GM21825 (cell line): ENCODE measurements around the gene PTPRD.
"Not testable (repeated sequence)": the region's sequence is repeated elsewhere in the genome, so short reads cannot be mapped to it uniquely, and the experiment has no call there.

Source experiments
- ATAC-seq: cut with Tn5 transposase; IDR thresholded peaks from one replicate; pipeline ENCODE4 v1.9.1; 2021; ENCODE audit warnings: mild to moderate bottlenecking, moderate library complexity; ENCODE audit not compliant: unreplicated experiment

The PTPRD gene

GRCh38 chr9:9091387-9091786, 1521.4 kb downstream of the PTPRD start:
- no peak for ATAC-seq

- no peak for ATAC-seq
Measured at GRCh38 chr9:9079473-9079872, 1533.3 kb downstream of the PTPRD start.

GRCh38 chr9:9078301-9078700, 1534.5 kb downstream of the PTPRD start:
- no peak for ATAC-seq

GRCh38 chr9:9061627-9062026, 1551.2 kb downstream of the PTPRD start:
- no peak for ATAC-seq

- ATAC-seq, result no peak
Measured at GRCh38 chr9:9054354-9054992, 1558.3 kb downstream of the PTPRD start.

- ATAC-seq, result no peak
Measured at GRCh38 chr9:9045572-9045971, 1567.2 kb downstream of the PTPRD start.

- no peak for ATAC-seq
Measured at GRCh38 chr9:9045072-9045471, 1567.7 kb downstream of the PTPRD start.

GRCh38 chr9:9043788-9044187, 1569.0 kb downstream of the PTPRD start:
- not testable (repeated sequence) for ATAC-seq

- no peak for ATAC-seq
Measured at GRCh38 chr9:9041756-9042155, 1571.0 kb downstream of the PTPRD start.

- no peak for ATAC-seq
Measured at GRCh38 chr9:9033022-9033421, 1579.8 kb downstream of the PTPRD start.

GRCh38 chr9:9016597-9016996, 1596.2 kb downstream of the PTPRD start:
- no peak for ATAC-seq

- no peak for ATAC-seq
Measured at GRCh38 chr9:9004810-9005209, 1608.0 kb downstream of the PTPRD start.

- ATAC-seq, result no peak
Measured at GRCh38 chr9:9002826-9003583, 1609.8 kb downstream of the PTPRD start.

GRCh38 chr9:8980496-8981013, 1632.2 kb downstream of the PTPRD start:
- no peak for ATAC-seq

- no peak for ATAC-seq
Measured at GRCh38 chr9:8978334-8978733, 1634.5 kb downstream of the PTPRD start.

GRCh38 chr9:8968350-8968749, 1644.5 kb downstream of the PTPRD start:
- not testable (repeated sequence) for ATAC-seq

GRCh38 chr9:8963885-8964284, 1648.9 kb downstream of the PTPRD start:
- no peak for ATAC-seq

GRCh38 chr9:8962084-8962483, 1650.7 kb downstream of the PTPRD start:
- no peak for ATAC-seq

GRCh38 chr9:8961186-8961851, 1651.5 kb downstream of the PTPRD start:
- ATAC-seq, result no peak

GRCh38 chr9:8960254-8960653, 1652.5 kb downstream of the PTPRD start:
- ATAC-seq, result no peak

GRCh38 chr9:8958358-8958757, 1654.4 kb downstream of the PTPRD start:
- ATAC-seq, result no peak

GRCh38 chr9:8955315-8955714, 1657.5 kb downstream of the PTPRD start:
- no peak for ATAC-seq
